ENCODE data around the gene IL1B.

IL1B gene

GRCh38 chr2:112800881-112801583, 35.5 kb downstream of the IL1B start:
- DNase-seq = no peak

GRCh38 chr2:112798979-112799975, 37.3 kb downstream of the IL1B start:
- no peak for DNase-seq

- no peak for DNase-seq
Measured at GRCh38 chr2:112796486-112796885, 40.1 kb downstream of the IL1B start.

- no peak for DNase-seq
Measured at GRCh38 chr2:112795774-112796173, 40.8 kb downstream of the IL1B start.

- DNase-seq = no peak
Measured at GRCh38 chr2:112794841-112795240, 41.7 kb downstream of the IL1B start.

GRCh38 chr2:112794131-112794733, 42.3 kb downstream of the IL1B start:
- peak; percentile 44 for DNase-seq

GRCh38 chr2:112793449-112793978, 43.1 kb downstream of the IL1B start:
- no peak for DNase-seq

- no peak for DNase-seq
Measured at GRCh38 chr2:112792419-112792818, 44.2 kb downstream of the IL1B start.

- no peak for DNase-seq
Measured at GRCh38 chr2:112791693-112792230, 44.8 kb downstream of the IL1B start.

- no peak for DNase-seq
Measured at GRCh38 chr2:112791019-112791418, 45.6 kb downstream of the IL1B start.

GRCh38 chr2:112790305-112790704, 46.3 kb downstream of the IL1B start:
- no peak for DNase-seq

GRCh38 chr2:112789186-112789585, 47.4 kb downstream of the IL1B start:
- DNase-seq = no peak

GRCh38 chr2:112788653-112789052, 47.9 kb downstream of the IL1B start:
- no peak for DNase-seq

GRCh38 chr2:112787729-112788393, 48.7 kb downstream of the IL1B start:
- no peak for DNase-seq

- DNase-seq = no peak
Measured at GRCh38 chr2:112787294-112787693, 49.3 kb downstream of the IL1B start.

GRCh38 chr2:112784199-112785189, 52.1 kb downstream of the IL1B start, which contains the start of gene IL1A:
IL1A (minus strand) TSS chr2:112784493; CDS start chr2:112783770, 723 bp downstream.
- no peak for DNase-seq

GRCh38 chr2:112783187-112783714, 53.3 kb downstream of the IL1B start:
- DNase-seq = no peak

- DNase-seq = no peak
Measured at GRCh38 chr2:112782234-112782799, 54.3 kb downstream of the IL1B start.
